ENCODE measurements around the gene ZDHHC14.
"Not testable (repeated sequence)": the region's sequence is repeated elsewhere in the genome, so short reads cannot be mapped to it uniquely, and the experiment has no call there.

Gene ZDHHC14

GRCh38 chr6:157383471-157383870 lies 2.5 kb downstream of the ZDHHC14 start:
- TF ChIP-seq PPARA (CRISPR knock-in tag; IDR thresholded peaks at IDR 0.05; ENCODE audit: borderline replicate concordance) (no peak), POU6F1 (CRISPR knock-in tag; IDR thresholded peaks at IDR 0.05; ENCODE audit: borderline replicate concordance, low read depth) (no peak), ESRRG (CRISPR knock-in tag; IDR thresholded peaks at IDR 0.05) (no peak), ZNF565 (CRISPR knock-in tag; conservative IDR thresholded peaks at IDR 0.05; ENCODE audit: low read depth) (no peak), TCF4 (CRISPR knock-in tag; IDR thresholded peaks at IDR 0.05; ENCODE audit: borderline replicate concordance) (no peak), SNAI2 (CRISPR knock-in tag; IDR thresholded peaks at IDR 0.05) (no peak), RARB (CRISPR knock-in tag; IDR thresholded peaks at IDR 0.05) (no peak), ZNF8 (CRISPR knock-in tag; IDR thresholded peaks at IDR 0.05) (no peak), GLIS3 (CRISPR knock-in tag; IDR thresholded peaks at IDR 0.05) (no peak), ZC3H10 (CRISPR knock-in tag; IDR thresholded peaks at IDR 0.05) (no peak), ZFP3 (CRISPR knock-in tag; IDR thresholded peaks at IDR 0.05) (no peak), CREB5 (CRISPR knock-in tag; IDR thresholded peaks at IDR 0.05; ENCODE audit: low read depth) (no peak), PATZ1 (CRISPR knock-in tag; IDR thresholded peaks at IDR 0.05; ENCODE audit: borderline replicate concordance) (no peak), CSDC2 (CRISPR knock-in tag; IDR thresholded peaks at IDR 0.05) (no peak), ZNF70 (CRISPR knock-in tag; IDR thresholded peaks at IDR 0.05) (no peak), OSR1 (CRISPR knock-in tag; IDR thresholded peaks at IDR 0.05) (no peak), ARNTL (CRISPR knock-in tag; IDR thresholded peaks at IDR 0.05; ENCODE audit: borderline replicate concordance, low read depth) (no peak)
- ATAC-seq = no peak

GRCh38 chr6:157384962-157385361 lies 4.0 kb downstream of the ZDHHC14 start:
- not testable (repeated sequence) for ATAC-seq

DNA sequence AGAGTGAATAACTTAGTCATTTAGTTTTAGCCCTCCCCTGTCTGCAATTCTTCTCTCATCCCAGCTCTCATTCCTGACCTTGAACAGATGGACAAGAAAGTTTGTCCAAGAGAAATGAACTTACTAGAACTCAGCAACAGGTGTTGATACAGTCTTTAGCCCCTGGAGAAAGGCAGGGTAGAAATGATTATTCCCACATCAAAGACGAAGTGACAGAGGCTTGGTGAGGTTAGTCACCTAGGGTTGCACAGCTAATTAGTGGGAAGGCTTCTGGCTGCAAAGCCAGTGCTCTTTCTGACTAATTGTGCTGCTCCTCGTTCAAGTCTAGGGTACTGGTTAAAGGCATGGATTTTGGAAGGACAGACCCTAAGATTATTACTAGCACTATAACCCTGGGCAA lies 4.5 kb downstream of the ZDHHC14 start:
- no peak for ATAC-seq
- TF ChIP-seq OSR1 (CRISPR knock-in tag; IDR thresholded peaks at IDR 0.05) (no peak), ZNF565 (CRISPR knock-in tag; conservative IDR thresholded peaks at IDR 0.05; ENCODE audit: low read depth) (no peak), ZFP3 (CRISPR knock-in tag; IDR thresholded peaks at IDR 0.05) (no peak), CSDC2 (CRISPR knock-in tag; IDR thresholded peaks at IDR 0.05) (no peak), CREB5 (CRISPR knock-in tag; IDR thresholded peaks at IDR 0.05; ENCODE audit: low read depth) (no peak), TSHZ2 (CRISPR knock-in tag; IDR thresholded peaks at IDR 0.05) (no peak), ZNF70 (CRISPR knock-in tag; IDR thresholded peaks at IDR 0.05) (no peak), RARB (CRISPR knock-in tag; IDR thresholded peaks at IDR 0.05) (no peak), ESRRG (CRISPR knock-in tag; IDR thresholded peaks at IDR 0.05) (no peak), SNAI2 (CRISPR knock-in tag; IDR thresholded peaks at IDR 0.05) (no peak), ISL1 (CRISPR knock-in tag; IDR thresholded peaks at IDR 0.05) (no peak), ZC3H10 (CRISPR knock-in tag; IDR thresholded peaks at IDR 0.05) (no peak), ZFP30 (CRISPR knock-in tag; IDR thresholded peaks at IDR 0.05) (no peak), PATZ1 (CRISPR knock-in tag; IDR thresholded peaks at IDR 0.05; ENCODE audit: borderline replicate concordance) (no peak), BACH2 (CRISPR knock-in tag; IDR thresholded peaks at IDR 0.05; ENCODE audit: borderline replicate concordance) (no peak), ZNF8 (CRISPR knock-in tag; IDR thresholded peaks at IDR 0.05) (no peak), POU6F1 (CRISPR knock-in tag; IDR thresholded peaks at IDR 0.05; ENCODE audit: borderline replicate concordance, low read depth) (no peak), TCF4 (CRISPR knock-in tag; IDR thresholded peaks at IDR 0.05; ENCODE audit: borderline replicate concordance) (no peak)
- TF ChIP-seq, protein P1, sequence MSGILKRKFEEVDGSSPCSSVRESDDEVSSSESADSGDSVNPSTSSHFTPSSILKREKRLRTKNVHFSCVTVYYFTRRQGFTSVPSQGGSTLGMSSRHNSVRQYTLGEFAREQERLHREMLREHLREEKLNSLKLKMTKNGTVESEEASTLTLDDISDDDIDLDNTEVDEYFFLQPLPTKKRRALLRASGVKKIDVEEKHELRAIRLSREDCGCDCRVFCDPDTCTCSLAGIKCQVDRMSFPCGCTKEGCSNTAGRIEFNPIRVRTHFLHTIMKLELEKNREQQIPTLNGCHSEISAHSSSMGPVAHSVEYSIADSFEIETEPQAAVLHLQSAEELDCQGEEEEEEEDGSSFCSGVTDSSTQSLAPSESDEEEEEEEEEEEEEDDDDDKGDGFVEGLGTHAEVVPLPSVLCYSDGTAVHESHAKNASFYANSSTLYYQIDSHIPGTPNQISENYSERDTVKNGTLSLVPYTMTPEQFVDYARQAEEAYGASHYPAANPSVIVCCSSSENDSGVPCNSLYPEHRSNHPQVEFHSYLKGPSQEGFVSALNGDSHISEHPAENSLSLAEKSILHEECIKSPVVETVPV (CRISPR knock-in tag; IDR thresholded peaks at IDR 0.05) = no peak

All from SK-N-SH treated with all-trans-retinoic acid at 6 μM for 48 hours (cell line).